AG08395 (cell line): Measurements from ENCODE around the gene KDM2A.

Source experiments
- DNase-seq: peaks from one replicate; pipeline ENCODE4 v3.0.0; 2012; ENCODE audit warnings: mixed read lengths, low spot score

The KDM2A gene

DNA sequence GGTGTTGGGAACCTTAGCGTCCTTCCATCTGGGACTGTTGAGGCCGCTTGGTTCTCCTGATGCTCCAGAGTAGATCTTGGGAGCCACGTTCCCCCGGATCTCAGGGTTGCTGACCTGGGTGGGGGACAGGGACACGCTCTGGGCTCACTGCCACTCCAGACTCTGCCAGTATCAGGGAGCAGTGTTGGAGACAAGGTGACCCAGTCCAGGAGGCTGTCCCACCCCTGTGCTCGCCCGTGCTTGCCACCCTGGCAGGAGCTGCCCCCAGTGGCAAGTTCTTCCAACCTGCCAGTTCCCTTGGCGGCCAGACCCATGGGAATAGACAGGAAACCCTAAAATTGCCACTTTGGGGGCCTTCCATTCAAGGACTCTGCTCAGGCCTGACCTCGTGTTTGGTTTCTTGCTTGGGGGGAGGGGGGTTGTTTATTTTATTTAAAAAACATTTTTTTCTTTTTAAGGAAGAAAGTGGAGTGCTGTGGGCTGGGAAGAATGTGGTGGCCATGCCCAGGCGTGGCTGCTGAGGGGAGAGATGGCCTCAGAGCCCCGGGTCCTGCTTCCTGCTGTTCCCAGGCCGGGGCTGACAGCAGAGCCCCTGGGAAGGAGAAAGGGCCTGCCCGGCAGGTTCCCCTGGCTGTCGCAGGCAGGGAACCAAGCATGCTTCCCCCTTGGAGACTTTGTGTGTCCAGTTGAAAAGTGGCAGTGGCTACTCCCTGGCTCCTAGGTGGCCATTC is 154.4 kb downstream of the KDM2A start:
- DNase-seq, result no peak

DNA sequence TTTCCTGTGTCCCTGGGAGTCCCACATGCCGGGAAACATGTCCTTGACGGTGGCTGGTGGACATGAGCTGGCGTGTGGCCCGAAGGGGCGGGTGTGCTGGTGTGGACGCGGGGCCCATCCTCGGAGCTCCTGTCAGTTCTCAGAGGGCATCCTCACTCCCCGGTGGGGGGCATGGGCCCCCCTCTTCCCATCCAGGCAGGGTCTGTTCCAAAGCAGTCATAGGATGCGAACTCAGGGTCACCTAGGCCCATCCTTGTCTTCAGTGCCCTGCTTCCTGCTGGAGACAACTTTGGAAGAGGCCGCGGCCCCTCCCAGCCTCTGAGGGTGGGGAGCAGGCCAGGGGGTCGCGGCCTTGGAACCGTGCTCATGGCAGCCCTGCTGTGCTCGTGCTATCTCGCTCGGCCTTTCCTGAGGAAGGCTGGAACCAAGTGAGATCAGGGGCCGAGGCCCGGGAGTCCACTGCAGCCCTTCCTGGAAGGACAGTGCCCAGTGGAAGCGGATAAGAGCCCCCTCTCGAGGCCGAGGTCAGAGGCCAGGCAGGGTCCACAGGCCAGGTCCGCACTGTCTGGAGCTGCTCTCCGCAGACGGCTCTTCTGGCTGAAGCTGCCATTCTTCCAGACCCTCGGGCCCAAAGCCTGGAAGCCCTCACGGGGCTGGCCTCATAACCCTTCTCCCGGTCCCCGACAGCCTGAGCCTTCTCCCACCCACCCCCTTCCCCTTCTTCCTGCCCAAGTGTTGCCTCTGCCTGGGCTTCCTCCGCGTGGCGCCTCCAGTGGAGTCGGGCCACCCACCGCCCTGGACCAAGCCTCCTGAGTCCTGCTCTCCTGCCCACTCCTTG is 155.9 kb downstream of the KDM2A start:
- no peak for DNase-seq

DNA sequence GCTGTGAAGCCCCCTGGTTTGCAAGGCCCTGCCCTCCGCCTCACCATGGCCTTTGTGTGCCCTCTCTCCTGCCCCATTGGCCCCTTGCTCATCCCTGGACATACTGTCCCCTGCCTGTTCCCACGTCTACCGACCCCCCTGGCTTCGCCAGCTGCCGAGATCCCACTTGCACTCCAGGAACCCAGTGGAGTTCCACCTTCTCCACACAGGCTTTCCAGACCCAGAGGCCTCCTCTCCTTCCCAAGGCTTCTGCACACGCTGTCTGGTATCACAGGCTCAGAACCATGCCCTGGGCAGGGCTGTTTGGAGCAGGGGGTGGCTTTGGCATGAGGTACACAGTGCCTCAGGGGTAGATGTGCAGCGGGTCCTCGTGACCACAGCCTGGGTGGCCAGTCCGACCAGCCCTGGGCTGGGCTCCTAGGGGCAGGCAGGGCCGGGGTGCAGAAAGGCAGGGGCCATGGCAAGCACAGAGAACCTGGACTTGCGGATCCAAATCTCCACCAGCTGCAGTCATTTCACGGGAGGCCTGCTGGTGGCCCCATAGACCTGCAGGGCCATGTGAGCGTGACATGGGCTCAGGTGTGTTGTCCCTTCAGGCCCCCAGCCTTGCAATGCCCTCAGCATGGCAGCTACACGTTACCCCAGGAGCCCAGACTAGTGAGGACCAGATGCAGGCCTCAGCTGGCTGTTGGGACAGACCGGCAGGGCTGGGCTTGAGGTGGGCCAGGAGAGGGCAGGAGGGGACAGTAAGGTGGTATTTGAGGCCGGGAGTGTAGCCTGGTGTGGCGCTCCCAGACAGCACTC is 156.7 kb downstream of the KDM2A start:
- no peak for DNase-seq

DNA sequence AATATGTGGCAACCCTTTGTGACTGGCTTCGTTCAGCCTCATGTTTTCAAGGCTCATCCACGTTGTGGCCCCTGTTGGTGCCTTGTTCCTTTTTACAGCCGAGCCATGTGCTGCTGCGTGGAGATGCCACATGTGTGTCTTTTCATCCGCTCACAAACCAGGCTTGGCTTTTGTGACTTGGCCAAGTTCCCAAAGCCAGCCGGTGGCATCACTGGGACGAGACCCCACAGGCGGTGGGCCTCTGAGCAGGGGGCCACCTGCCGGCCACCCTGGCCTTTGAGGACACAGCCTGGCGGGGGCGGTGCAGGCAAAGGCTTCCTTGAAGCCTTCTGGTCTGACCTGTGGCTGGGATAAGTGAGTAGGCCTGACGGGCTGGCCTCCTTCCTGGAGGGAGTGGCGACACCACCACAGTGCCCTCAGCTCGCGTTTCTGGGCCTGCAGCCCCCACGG is 157.7 kb downstream of the KDM2A start:
- DNase-seq, result peak; percentile 57

DNA sequence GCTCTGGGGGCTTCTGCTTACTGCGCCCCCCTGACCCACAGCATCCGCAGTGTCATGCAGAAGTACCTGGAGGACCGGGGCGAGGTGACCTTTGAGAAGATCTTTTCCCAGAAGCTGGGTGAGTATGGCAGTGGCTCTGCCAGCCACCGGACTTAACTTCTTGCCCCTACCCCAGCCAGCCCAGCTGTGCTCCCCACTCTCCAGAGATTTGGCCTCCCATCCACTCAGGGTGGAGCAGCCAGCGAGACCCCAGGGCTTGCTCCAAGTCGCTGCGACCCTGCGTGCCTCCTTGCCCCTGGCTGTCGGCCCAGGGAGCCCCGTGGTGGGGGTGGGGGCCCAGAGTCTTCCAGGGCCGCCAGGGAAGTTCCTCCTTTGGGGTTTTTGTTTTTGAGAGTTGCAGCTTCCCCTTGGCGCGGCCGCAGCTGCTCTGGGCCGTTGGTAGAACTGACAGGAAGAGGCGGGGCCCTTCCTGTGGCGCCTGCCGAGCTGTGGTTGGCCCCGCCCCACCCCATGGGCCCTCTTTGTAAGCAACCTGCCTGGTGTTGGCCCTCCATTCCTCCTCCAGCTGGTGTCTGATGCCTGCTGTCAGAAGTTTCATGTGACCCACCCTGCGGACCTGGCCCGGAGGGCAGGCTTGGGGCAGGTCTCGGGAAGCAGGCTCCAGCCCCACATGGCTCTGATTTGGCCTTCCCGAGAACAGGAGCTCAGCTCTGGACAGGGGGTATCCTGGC is 158.3 kb downstream of the KDM2A start:
- peak; percentile 81 for DNase-seq

DNA sequence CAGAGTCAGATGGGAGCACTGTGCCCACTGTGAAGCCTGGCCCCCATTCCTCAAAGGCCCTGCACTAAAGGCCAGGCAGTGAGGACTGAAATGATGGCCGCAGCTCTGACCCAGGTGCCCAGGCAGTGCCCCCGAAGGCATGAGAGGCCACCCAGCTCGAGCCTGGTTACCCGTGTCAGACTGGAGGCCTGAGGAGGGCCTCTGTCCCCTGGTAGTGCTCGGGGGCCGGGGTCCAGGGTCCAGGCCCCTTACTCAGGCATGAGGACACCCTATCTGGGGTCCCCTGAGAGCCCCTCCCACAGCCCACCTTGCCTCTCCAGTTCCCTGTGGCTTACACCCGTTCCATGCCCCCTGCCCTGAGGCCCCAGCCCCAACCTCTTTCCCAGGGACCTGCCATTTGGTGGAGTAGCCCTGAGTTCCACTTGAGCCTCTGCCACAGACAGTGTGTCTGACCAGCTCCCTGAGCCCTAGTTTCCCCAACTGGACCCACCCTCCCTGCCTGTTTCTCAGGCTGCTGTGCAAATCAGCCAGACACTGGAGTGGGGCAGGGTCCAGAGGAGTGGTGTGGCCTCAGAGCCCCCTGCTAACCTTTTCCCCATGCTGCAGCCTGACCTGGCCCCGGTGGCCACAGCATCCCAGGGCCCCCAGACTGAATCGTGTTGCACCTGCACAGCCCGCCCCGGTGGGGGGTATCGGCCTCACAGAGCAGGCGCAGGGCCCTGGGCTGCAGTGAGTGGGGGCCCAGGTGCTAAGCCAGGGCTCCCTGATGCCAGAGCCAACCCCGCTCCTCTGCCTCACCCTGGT is 159.3 kb downstream of the KDM2A start:
- DNase-seq, result no peak

DNA sequence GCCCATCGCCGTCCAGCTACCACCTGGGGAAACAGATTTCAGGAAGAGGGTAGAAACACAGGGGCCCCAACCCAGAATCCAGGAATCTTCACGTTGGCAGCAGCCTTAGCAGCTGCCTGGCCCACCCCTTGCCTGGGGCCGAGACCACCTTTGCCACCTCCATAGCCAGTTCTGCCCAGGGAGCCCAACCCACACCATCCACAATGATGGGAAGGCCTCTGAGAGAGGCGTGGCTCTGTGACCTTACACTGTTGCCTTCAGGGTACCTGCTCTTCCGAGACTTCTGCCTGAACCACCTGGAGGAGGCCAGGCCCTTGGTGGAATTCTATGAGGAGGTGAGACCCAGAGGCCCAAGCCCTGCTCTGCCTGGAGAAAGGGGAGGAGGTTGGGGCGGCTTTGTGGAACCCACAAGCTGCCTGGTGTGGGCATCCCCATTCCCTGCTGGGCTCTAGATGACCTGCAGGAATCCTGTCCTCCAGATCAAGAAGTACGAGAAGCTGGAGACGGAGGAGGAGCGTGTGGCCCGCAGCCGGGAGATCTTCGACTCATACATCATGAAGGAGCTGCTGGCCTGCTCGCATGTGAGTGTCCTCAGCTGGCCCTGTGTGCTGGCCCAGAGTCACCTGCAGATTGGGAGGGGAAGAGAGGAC is 160.0 kb downstream of the KDM2A start:
- no peak for DNase-seq

DNA sequence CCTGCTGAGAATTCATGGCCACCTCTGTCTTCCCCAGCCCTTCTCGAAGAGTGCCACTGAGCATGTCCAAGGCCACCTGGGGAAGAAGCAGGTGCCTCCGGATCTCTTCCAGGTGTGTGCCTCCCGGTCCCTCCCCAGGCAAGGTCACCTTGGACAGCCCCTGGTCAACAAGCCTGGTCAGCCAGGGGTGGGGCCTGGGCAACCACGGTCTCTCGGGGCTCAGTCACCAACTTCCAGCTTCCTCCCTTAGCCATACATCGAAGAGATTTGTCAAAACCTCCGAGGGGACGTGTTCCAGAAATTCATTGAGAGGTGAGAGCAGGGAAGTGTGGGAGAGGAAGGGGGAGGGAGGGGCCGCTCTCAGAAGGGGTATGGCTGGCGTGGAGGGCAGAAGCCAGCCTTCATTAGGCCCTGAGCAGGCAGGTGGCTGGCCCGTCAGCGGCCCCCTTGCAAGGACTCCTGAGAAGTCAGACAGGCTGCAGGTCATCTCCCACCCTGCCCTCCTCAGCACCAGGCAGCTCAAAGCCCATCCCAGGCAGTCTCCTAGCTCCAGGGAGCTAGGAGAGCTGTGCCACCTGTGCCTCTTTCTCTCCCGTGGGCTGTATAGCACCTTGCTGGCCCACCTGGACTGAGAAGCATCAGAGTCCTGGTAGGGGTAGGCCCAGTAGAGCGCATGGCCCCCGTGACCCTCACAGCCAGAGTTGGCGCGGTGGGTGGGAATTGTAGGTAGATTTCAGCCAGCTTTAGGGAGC is 160.7 kb downstream of the KDM2A start:
- DNase-seq, result no peak

DNA sequence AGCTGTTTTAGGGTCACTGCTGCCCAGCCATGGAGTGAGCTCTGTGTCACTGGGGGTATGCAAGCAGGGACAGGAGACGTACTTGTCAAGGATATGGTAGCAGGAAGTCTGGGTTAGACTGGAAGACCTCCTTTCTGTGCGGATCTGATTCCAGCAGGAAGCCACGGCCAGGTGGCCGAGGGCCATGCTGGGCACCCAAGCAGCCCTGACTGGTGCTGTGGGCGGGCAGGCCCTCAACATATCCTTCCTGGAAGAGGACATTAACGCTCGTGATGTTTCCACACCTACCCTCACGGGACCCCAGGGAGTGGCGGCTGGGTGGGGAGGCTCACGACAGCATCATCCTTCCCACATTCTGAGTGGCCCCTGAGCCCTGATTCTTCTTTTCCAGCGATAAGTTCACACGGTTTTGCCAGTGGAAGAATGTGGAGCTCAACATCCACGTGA is 161.3 kb downstream of the KDM2A start:
- no peak for DNase-seq

DNA sequence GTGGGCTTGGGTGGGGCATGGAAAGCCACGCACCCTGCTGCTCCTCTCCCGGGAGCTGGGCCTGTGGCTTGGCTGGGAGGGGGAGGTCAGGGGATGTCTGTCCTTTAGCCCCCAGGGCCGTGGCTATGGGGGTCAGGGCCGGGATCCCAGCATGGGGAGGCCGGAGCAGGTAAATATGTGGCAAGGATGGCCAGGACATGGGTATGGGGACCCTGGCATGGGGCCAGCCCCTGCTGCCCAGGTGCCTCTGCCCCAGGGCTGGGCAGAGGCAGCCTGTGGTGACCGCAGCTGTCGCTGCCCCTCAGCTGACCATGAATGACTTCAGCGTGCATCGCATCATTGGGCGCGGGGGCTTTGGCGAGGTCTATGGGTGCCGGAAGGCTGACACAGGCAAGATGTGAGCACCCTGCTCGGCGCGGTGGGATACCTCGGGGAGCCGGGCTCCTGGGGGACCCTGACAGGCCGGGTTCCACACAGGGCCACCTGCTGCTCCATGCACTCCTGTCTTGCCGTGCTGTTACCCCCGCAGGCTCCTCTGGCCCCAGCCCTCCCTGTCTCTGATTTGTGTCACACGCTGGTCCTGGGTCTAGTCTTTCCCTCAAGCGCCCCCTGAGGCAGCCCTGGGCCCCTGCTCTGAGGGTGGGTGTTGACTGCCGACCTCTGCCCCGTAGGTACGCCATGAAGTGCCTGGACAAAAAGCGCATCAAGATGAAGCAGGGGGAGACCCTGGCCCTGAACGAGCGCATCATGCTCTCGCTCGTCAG is 161.9 kb downstream of the KDM2A start:
- DNase-seq, result no peak

DNA sequence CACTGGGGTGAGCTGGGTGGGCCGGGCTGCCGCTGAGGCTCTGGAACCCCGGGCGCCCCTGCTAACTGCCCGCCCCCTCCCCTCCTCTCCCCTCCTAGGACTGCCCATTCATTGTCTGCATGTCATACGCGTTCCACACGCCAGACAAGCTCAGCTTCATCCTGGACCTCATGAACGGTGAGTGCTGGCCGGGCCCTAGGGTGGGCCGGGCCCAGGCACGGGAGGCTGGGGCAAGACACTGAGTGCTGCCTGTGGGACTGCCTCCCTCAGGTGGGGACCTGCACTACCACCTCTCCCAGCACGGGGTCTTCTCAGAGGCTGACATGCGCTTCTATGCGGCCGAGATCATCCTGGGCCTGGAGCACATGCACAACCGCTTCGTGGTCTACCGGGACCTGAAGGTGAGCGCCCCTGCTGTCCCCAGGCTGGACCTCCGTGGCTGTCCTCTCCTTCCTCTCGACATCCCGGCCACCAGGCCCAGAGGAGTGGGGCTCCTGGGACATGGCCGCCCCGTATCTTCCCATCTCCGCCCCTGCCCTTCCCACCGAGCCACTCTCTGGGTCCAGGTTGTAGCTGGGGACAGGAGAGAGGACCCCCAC is 162.6 kb downstream of the KDM2A start:
- DNase-seq, result no peak

DNA sequence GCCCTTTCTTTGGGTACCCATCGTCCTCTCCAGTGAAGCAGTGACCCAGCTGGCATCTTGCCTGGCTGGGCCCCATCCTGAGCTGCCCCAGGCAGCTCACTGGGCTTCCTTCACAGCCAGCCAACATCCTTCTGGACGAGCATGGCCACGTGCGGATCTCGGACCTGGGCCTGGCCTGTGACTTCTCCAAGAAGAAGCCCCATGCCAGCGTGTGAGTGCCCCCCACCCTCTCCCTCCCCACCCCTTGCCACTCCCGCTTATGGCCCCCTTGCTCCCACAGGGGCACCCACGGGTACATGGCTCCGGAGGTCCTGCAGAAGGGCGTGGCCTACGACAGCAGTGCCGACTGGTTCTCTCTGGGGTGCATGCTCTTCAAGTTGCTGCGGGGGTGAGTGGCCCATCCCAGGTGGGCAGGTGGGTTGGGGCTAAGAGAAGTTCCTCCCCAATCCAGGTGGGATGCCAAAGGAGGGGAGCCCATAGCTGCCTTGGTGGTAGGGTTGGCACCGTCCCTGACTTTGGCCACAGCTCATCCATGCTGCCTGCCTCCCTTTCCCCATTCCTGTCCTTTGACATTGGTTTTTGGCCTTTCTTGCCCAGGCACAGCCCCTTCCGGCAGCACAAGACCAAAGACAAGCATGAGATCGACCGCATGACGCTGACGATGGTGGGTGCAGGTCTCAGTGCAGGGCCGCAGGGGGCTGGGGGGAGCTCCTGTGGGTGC is 163.3 kb downstream of the KDM2A start:
- DNase-seq, result no peak

DNA sequence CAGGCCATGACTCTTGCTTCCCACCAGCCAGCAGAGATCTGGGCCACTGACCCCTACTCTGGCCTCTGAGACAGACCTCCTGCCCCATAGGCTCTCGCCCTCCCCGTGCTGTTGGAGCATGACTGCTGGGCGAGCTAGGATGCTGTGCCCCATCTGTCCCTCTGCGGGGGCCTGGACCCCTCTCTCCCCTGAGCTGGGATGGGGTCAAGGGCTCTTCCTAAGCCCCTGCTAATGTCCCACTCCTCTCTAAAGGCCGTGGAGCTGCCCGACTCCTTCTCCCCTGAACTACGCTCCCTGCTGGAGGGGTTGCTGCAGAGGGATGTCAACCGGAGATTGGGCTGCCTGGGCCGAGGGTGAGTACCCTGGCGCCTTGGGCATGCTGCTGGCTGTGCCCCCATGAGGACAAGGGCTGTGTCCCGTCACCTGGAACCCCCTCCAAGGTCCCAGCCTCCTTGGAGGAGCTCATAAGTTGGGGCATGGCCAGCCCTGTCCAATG is 163.9 kb downstream of the KDM2A start:
- no peak for DNase-seq

DNA sequence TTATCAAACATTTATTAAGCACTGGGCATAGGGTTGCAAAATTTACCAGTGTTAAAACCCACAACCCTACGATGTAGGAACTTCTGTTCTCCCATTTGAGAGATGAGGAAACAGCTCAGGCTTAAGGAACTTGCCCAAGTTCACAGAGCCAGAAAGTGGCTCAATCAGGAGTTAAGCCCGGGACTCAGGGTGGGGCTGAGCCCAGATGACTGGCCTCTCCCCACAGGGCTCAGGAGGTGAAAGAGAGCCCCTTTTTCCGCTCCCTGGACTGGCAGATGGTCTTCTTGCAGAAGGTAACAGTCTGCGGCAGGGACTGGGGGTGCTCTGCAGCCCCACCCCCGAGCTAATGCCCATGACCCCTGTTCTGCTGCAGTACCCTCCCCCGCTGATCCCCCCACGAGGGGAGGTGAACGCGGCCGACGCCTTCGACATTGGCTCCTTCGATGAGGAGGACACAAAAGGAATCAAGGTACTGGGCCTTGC is 164.5 kb downstream of the KDM2A start:
- no peak for DNase-seq

DNA sequence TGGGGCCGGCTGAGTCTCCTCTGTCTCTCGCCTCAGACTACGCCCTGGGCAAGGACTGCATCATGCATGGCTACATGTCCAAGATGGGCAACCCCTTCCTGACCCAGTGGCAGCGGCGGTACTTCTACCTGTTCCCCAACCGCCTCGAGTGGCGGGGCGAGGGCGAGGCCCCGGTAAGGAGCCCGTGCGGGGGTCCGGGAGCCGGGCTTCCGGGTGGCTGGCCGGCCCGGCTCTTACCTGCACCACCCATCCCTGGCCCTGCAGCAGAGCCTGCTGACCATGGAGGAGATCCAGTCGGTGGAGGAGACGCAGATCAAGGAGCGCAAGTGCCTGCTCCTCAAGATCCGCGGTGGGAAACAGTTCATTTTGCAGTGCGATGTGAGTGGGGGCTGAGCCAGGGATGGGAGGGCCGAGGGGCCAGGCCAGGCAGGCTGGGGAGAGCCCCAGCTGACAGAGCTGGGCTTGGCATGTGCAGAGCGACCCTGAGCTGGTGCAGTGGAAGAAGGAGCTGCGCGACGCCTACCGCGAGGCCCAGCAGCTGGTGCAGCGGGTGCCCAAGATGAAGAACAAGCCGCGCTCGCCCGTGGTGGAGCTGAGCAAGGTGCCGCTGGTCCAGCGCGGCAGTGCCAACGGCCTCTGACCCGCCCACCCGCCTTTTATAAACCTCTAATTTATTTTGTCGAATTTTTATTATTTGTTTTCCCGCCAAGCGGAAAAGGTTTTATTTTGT is 165.9 kb downstream of the KDM2A start:
- no peak for DNase-seq
